GM23338 (cell line): ENCODE data around the gene NDUFV2. TPM values are rescaled to one million over a fixed set of nuclear protein-coding genes. Genes with fewer than 3 reads are reported as not detected.

ENCODE experiments used
- ATAC-seq: fragments of 200-7000 bp; cut with Tn5 transposase; 3 replicates; pipeline ENCODE4 v1.9.1; 2020
- DNase-seq: peaks from one replicate; pipeline ENCODE4 v3.0.0-alpha.2; 2015; ENCODE audit warnings: low spot score
- H2AFZ ChIP-seq: fragments of 200-600 bp; sonication (generic); 2 replicates; pipeline ENCODE4 v1.8.0; 2016; ENCODE audit warnings: antibody characterized with exemption, mild to moderate bottlenecking, moderate library complexity
- H3F3A ChIP-seq: fragments of 200-600 bp; sonication (generic); replicated peaks from 2 replicates; pipeline ENCODE4 v1.8.0; 2017; ENCODE audit warnings: antibody characterized with exemption, mixed run types, low read depth
- H3K27ac ChIP-seq: fragments of 200-600 bp; sonication (generic); 2 replicates; pipeline ENCODE4 v1.6.1; 2016; ENCODE audit warnings: low read depth
- H3K27me3 ChIP-seq: fragments of 200-600 bp; sonication (generic); 2 replicates; pipeline ENCODE4 v1.8.0; 2016; ENCODE audit warnings: mild to moderate bottlenecking, mixed run types, moderate library complexity; ENCODE audit not compliant: insufficient read depth
- H3K36me3 ChIP-seq: fragments of 200-600 bp; sonication (generic); 2 replicates; pipeline ENCODE4 v1.8.0; 2016; ENCODE audit warnings: mild to moderate bottlenecking; ENCODE audit not compliant: insufficient read depth
- H3K4me1 ChIP-seq: fragments of 200-600 bp; sonication (generic); 2 replicates; pipeline ENCODE4 v1.8.0; 2016; ENCODE audit warnings: mild to moderate bottlenecking, moderate library complexity; ENCODE audit not compliant: insufficient read depth
- H3K4me2 ChIP-seq: fragments of 200-600 bp; sonication (generic); 2 replicates; pipeline ENCODE4 v1.7.1; 2017; ENCODE audit warnings: mixed run types
- H3K4me3 ChIP-seq: fragments of 200-600 bp; sonication (generic); 2 replicates; pipeline ENCODE4 v1.6.1; 2016; ENCODE audit warnings: mixed run types
- H3K79me2 ChIP-seq: fragments of 200-600 bp; sonication (generic); replicated peaks from 2 replicates; pipeline ENCODE4 v1.8.0; 2017; ENCODE audit warnings: mild to moderate bottlenecking; ENCODE audit not compliant: insufficient read depth
- H3K9me2 ChIP-seq: fragments of 200-600 bp; sonication (generic); 2 replicates; pipeline ENCODE4 v1.8.0; 2017; ENCODE audit not compliant: insufficient read depth
- H4K20me1 ChIP-seq: fragments of 200-600 bp; sonication (generic); replicated peaks from 2 replicates; pipeline ENCODE4 v1.8.0; 2017; ENCODE audit warnings: mild to moderate bottlenecking; ENCODE audit not compliant: insufficient read depth
- H3K27ac Mint-ChIP-seq: 2 replicates; pipeline ENCODE4 v1.8.0; 2020; ENCODE audit warnings: inconsistent platforms, mild to moderate bottlenecking, moderate library complexity, mixed read lengths
- H3K27me3 Mint-ChIP-seq: 3 replicates; pipeline ENCODE4 v1.8.0; 2022; ENCODE audit warnings: low read depth, mild to moderate bottlenecking, moderate library complexity, mixed read lengths, inconsistent platforms; ENCODE audit not compliant: insufficient read depth, poor library complexity
- H3K36me3 Mint-ChIP-seq: 3 replicates; pipeline ENCODE4 v1.8.0; 2021; ENCODE audit warnings: low read depth, mild to moderate bottlenecking, inconsistent platforms, moderate library complexity, mixed read lengths
- H3K4me1 Mint-ChIP-seq: 3 replicates; pipeline ENCODE4 v1.8.0; 2020; ENCODE audit warnings: mild to moderate bottlenecking, inconsistent platforms, mixed read lengths
- H3K4me3 Mint-ChIP-seq: 3 replicates; pipeline ENCODE4 v1.8.0; 2021; ENCODE audit warnings: moderate library complexity, mild to moderate bottlenecking, inconsistent platforms, mixed read lengths
- H3K9me3 Mint-ChIP-seq: 3 replicates; pipeline ENCODE4 v1.8.0; 2020; ENCODE audit warnings: moderate library complexity, mild to moderate bottlenecking, inconsistent platforms, mixed read lengths
- CREB1 ChIP-seq: fragments of 250-450 bp; sonication (Bioruptor Pico); IDR thresholded peaks from 2 replicates; pipeline ENCODE4 v1.5.0; 2020; ENCODE audit warnings: low read depth, mild to moderate bottlenecking, moderate library complexity
- ETS1 ChIP-seq: IDR thresholded peaks from 2 replicates; pipeline ENCODE4 v1.6.1; 2016; ENCODE audit warnings: antibody characterized with exemption
- EZH2 ChIP-seq: fragments of 200-600 bp; sonication (generic); IDR thresholded peaks from one replicate; pipeline ENCODE4 v1.8.0; 2017; ENCODE audit warnings: antibody characterized with exemption, mild to moderate bottlenecking, low read depth; ENCODE audit not compliant: unreplicated experiment
- EZH2phosphoT487 ChIP-seq: fragments of 200-600 bp; sonication (generic); IDR thresholded peaks from one replicate; pipeline ENCODE4 v1.8.1; 2018; ENCODE audit warnings: antibody characterized with exemption; ENCODE audit not compliant: unreplicated experiment
- JUNB ChIP-seq: IDR thresholded peaks from one replicate; pipeline ENCODE4 v1.6.1; 2016; ENCODE audit warnings: antibody characterized with exemption; ENCODE audit not compliant: unreplicated experiment
- NANOG ChIP-seq: IDR thresholded peaks from 2 replicates; pipeline ENCODE4 v1.6.1; 2016; ENCODE audit warnings: antibody characterized with exemption, borderline replicate concordance
- REST ChIP-seq: IDR thresholded peaks from one replicate; pipeline ENCODE4 v1.6.1; 2018; ENCODE audit warnings: antibody characterized with exemption; ENCODE audit not compliant: unreplicated experiment
- ZNF331 ChIP-seq: fragments of 250-450 bp; sonication (Bioruptor Pico); IDR thresholded peaks from 2 replicates; pipeline ENCODE4 v1.5.0; 2020; ENCODE audit warnings: low read depth, mild to moderate bottlenecking, moderate library complexity
- ZNF462 ChIP-seq: fragments of 250-450 bp; sonication (Bioruptor Pico); IDR thresholded peaks from 2 replicates; pipeline ENCODE4 v1.5.0; 2020; ENCODE audit warnings: mild to moderate bottlenecking, moderate library complexity
- polyA plus RNA-seq: library from polyadenylated mRNA; unstranded; fragments of >200 nt; fragmentation: Nextera tagmentation; extraction: Ambion mirVana; gene quantifications from 2 replicates; pipeline ENCODE4 v1.2.1, GENCODE V29; 2016
- total RNA-seq: library from RNA; depleted of rRNA; stranded (reverse); fragments of >200 nt; shearing (Covaris generic); gene quantifications from 2 replicates; pipeline ENCODE4 v1.2.3, GENCODE V29; 2014

The NDUFV2 gene
- total and polyA plus RNA-seq, 2 experiments from 2014 or later = 157 to 577 TPM

GRCh38 chr18:9157806-9158205, 55.3 kb downstream of the NDUFV2 start (continued):
- no peak for TF ChIP-seq ZNF462 (CRISPR knock-in tag)

- Histone ChIP-seq H3K4me1 (no peaks in the 10 kb centered on the region), H3K36me3 (no peaks in the 10 kb centered on the region), H3F3A (no peaks in the 10 kb centered on the region), H3K4me2 (no peak overlapping the region), H3K9me2 (no peaks in the 10 kb centered on the region), H3K27ac (no peak overlapping the region), H3K79me2 (peaks cover 88% of the 10 kb centered on the region), H3K4me3 (no peak overlapping the region), H2AFZ (no peak overlapping the region), H4K20me1 (peaks cover 8% of the 10 kb centered on the region; the same call in 1 of the 2 replicates), H3K27me3 (no peaks in the 10 kb centered on the region)
- no peak for DNase-seq
- H3K27ac Mint-ChIP-seq = no peak overlapping the region
- H3K27me3 Mint-ChIP-seq = peaks cover 3% of the 10 kb centered on the region
- no peak overlapping the region for H3K4me3 Mint-ChIP-seq
- peaks cover 29% of the 10 kb centered on the region for H3K36me3 Mint-ChIP-seq
- ATAC-seq = no peak
- peaks cover 26% of the 10 kb centered on the region for H3K9me3 Mint-ChIP-seq
- no peaks in the 10 kb centered on the region for H3K4me1 Mint-ChIP-seq
- TF ChIP-seq ETS1 = no peak
- no peak for TF ChIP-seq EZH2phosphoT487
- TF ChIP-seq NANOG = no peak
- no peak for TF ChIP-seq CREB1 (CRISPR knock-in tag)
- no peak for TF ChIP-seq ZNF331 (CRISPR knock-in tag)
- TF ChIP-seq EZH2 = no peak
- TF ChIP-seq REST = no peak
- TF ChIP-seq JUNB = no peak
These were observed 57.5 kb downstream of the NDUFV2 start for GRCh38 chr18:9160014-9160413.
